Stimulated activated CD8-positive, alpha-beta memory T cell treated with anti-CD3 and anti-CD28 coated beads, Interleukin-15, amount 100 ng/mL, for 4 hours (primary cell): ENCODE measurements around the gene HS3ST2.
"Not testable (repeated sequence)": the region's sequence is repeated elsewhere in the genome, so short reads cannot be mapped to it uniquely, and the experiment has no call there.

Experiments
- DNase-seq, 2 donors: peaks; one replicate each; pipeline ENCODE4 v3.0.0-alpha.2; 2020; ENCODE audit warnings: low read depth in 2 of 2

HS3ST2 gene

GRCh38 chr16:22932032-22932771 lies 118.2 kb downstream of the HS3ST2 start:
- DNase-seq, result no peak

- no peak for DNase-seq
Observed at GRCh38 chr16:22933173-22933572, 119.2 kb downstream of the HS3ST2 start.

GRCh38 chr16:22934786-22935185 lies 120.8 kb downstream of the HS3ST2 start:
- DNase-seq, result no peak

GRCh38 chr16:22937169-22937568 lies 123.2 kb downstream of the HS3ST2 start:
- DNase-seq, result no peak

GRCh38 chr16:22938647-22939046 lies 124.7 kb downstream of the HS3ST2 start:
- no peak for DNase-seq

GRCh38 chr16:22939744-22940363 lies 125.9 kb downstream of the HS3ST2 start:
- not testable (repeated sequence) for DNase-seq

GRCh38 chr16:22941970-22942501 lies 128.1 kb downstream of the HS3ST2 start:
- DNase-seq, result no peak

- no peak for DNase-seq
Observed at GRCh38 chr16:22942811-22943210, 128.8 kb downstream of the HS3ST2 start.

GRCh38 chr16:22945361-22945760 lies 131.4 kb downstream of the HS3ST2 start:
- no peak for DNase-seq

- no peak for DNase-seq
Observed at GRCh38 chr16:22946433-22946832, 132.5 kb downstream of the HS3ST2 start.

GRCh38 chr16:22948058-22948602 lies 134.2 kb downstream of the HS3ST2 start:
- DNase-seq, result no peak

GRCh38 chr16:22948603-22949368 lies 134.8 kb downstream of the HS3ST2 start:
- no peak for DNase-seq

- no peak for DNase-seq
Observed at GRCh38 chr16:22955461-22956070, 141.6 kb downstream of the HS3ST2 start.

GRCh38 chr16:22961206-22961605 lies 147.2 kb downstream of the HS3ST2 start:
- DNase-seq, result no peak

- no peak for DNase-seq
Observed at GRCh38 chr16:22962905-22963304, 148.9 kb downstream of the HS3ST2 start.
